Measurements from ENCODE around the gene UMODL1. TPM values are rescaled to one million over a fixed set of nuclear protein-coding genes. Genes with fewer than 3 reads are reported as not detected.

UMODL1 gene
- total and polyA plus RNA-seq, 10 donors = 0.02 to 0.85 (median 0.09) TPM; not detected in 3

GRCh38 chr21:42062236-42063022 lies 8.7 kb upstream of the UMODL1 start:
- Histone ChIP-seq H3K9me3 (no peaks in the 10 kb centered on the region), H3K4me3 (peak overlapping the region; percentile 11 to 66 (median 32)), H3K36me3 (no peaks in the 10 kb centered on the region), H3K4me1 (peaks cover 19 to 91% (median 56%) of the 10 kb centered on the region in 6 donors), H3K27me3 (replicated peaks in 1 of 7) (no peaks in the 10 kb centered on the region), H3K27ac (peak overlapping the region; percentile 70 to 92 (median 82))
- WGBS, 5 donors = 18 to 40% (median 23%) methylated on average over 29 to 31 of the region's 31 CpGs
- TF ChIP-seq POLR2AphosphoS5 (IDR thresholded peaks at IDR 0.05) = peak; percentile 78 to 91 (median 89)
- peak in 2 of 3 donors; percentile 39 to 81 for TF ChIP-seq POLR2A (IDR thresholded peaks at IDR 0.05)
- TF ChIP-seq CTCF (IDR thresholded peaks at IDR 0.05 in 8 of 11, conservative IDR thresholded peaks at IDR 0.05 in 3 of 11) = peak in 3 of 11 experiments; percentile 8 to 15 (median 9)
- intact Hi-C loops (cut with DNase I; ENCODE audit: low total_unique reads) = no loop called here
- DNase-seq = peak; percentile 97

DNA sequence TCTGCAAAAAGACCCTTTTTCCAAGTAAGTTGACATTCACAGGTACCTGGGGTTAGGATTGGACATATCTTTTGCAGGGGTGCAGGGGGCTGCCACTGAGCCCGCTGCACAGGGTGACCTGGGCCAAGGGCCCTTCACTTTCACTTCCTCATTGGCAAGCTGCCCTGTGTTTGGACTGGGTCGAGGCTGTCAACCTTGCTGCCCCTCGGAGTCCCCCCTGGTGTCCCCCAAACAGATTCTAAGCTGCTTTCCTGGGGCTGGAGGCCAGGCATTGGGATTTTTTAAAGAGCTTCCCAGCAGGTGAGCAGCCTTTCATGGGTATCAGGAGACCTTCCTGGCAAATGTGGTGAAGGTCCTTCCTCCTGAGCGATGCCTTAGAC lies 7.9 kb upstream of the UMODL1 start:
- Histone ChIP-seq H3K4me1 (peaks cover 19 to 84% (median 52%) of the 10 kb centered on the region in 6 donors), H3K27ac (peak overlapping the region; percentile 70 to 92 (median 81)), H3K4me3 (peak overlapping the region; percentile 11 to 66 (median 32)), H3K27me3 (replicated peaks in 1 of 7) (no peaks in the 10 kb centered on the region), H3K36me3 (no peaks in the 10 kb centered on the region), H3K9me3 (no peaks in the 10 kb centered on the region)
- DNase-seq = peak; percentile 86
- intact Hi-C loops (cut with DNase I; ENCODE audit: low total_unique reads) = no loop called here
- 2 to 9% (median 6%) methylated on average over 4 of the region's 4 CpGs for WGBS, 5 donors
- no peak for TF ChIP-seq CTCF (IDR thresholded peaks at IDR 0.05 in 8 of 11, conservative IDR thresholded peaks at IDR 0.05 in 3 of 11)
- TF ChIP-seq POLR2A (IDR thresholded peaks at IDR 0.05) = no peak
- no peak for TF ChIP-seq POLR2AphosphoS5 (IDR thresholded peaks at IDR 0.05)

DNA sequence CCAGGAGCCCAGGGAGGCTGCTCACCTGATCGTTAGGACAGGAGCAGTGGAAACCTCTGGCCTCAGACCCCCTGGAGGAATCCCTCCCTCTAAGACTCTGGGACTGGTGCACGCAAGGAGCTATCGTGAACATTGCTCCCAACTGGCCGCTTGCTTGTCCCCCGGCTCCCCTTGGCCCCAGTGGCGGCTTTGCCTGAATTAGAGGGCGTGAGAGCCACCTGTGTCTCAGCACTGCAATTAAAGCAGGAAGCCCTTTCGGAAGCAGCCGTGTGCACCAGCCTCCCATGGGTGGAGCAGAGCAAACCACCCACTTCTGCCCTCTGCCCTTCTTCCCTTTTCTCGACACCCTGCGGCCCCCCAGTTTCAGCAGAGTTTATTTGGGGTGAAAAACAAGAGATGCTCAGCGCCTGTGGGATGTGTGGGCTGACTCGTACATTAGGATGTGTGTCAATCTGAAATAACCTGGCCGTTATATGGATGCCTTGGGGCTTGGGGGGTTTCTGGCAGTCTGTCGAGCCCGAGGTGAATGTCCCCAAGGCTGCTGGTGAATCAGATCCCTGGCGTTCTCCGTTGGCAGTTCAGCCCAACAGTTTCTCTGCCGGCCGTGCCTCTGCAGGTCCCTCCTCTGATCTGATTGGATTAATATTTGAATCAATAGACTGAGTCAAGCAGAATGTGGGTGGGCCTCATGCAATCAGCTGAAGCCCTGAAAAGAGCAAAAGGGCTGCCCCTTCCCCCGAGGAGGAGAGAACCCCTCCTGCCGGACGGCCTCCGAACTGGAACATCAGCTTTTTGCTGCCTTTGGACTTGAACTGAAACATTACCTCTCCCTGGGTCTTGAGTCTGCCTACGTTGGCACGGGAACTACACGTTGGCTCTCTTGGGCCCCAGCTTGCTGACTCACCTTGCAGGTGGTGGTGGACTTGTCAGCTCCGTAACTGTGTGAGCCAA lies 7.3 kb upstream of the UMODL1 start:
- DNase-seq = peak; percentile 93
- no peaks in the 10 kb centered on the region for H3K27me3 ChIP-seq (replicated peaks in 1 of 7)
- intact Hi-C loops (cut with DNase I; ENCODE audit: low total_unique reads) = no loop called here
- TF ChIP-seq POLR2A (IDR thresholded peaks at IDR 0.05) (peak in 1 of 3 donors; percentile 42), POLR2AphosphoS5 (IDR thresholded peaks at IDR 0.05) (peak; percentile 34 to 79 (median 59)), CTCF (IDR thresholded peaks at IDR 0.05 in 8 of 11, conservative IDR thresholded peaks at IDR 0.05 in 3 of 11) (peak in 1 of 11 experiments; percentile 10)
- no peaks in the 10 kb centered on the region for H3K9me3 ChIP-seq
- H3K4me1 ChIP-seq = peaks cover 19 to 79% (median 49%) of the 10 kb centered on the region in 6 donors
- WGBS, 5 donors = 23 to 43% (median 30%) methylated on average over 25 to 28 of the region's 28 CpGs
- peak overlapping the region; percentile 11 to 66 (median 32) for H3K4me3 ChIP-seq
- H3K27ac ChIP-seq = peak overlapping the region; percentile 70 to 92 (median 81)
- no peaks in the 10 kb centered on the region for H3K36me3 ChIP-seq
